GM19468 (cell line): ENCODE data around the gene SLC35C1.
"Not testable (repeated sequence)": the region's sequence is repeated elsewhere in the genome, so short reads cannot be mapped to it uniquely, and the experiment has no call there.

ENCODE experiments used
- ATAC-seq: cut with Tn5 transposase; IDR thresholded peaks from one replicate; pipeline ENCODE4 v1.9.1; 2021; ENCODE audit warnings: mild to moderate bottlenecking, moderate library complexity, moderate number of reproducible peaks; ENCODE audit not compliant: unreplicated experiment; ENCODE audit errors: extremely low read depth

SLC35C1 gene

DNA sequence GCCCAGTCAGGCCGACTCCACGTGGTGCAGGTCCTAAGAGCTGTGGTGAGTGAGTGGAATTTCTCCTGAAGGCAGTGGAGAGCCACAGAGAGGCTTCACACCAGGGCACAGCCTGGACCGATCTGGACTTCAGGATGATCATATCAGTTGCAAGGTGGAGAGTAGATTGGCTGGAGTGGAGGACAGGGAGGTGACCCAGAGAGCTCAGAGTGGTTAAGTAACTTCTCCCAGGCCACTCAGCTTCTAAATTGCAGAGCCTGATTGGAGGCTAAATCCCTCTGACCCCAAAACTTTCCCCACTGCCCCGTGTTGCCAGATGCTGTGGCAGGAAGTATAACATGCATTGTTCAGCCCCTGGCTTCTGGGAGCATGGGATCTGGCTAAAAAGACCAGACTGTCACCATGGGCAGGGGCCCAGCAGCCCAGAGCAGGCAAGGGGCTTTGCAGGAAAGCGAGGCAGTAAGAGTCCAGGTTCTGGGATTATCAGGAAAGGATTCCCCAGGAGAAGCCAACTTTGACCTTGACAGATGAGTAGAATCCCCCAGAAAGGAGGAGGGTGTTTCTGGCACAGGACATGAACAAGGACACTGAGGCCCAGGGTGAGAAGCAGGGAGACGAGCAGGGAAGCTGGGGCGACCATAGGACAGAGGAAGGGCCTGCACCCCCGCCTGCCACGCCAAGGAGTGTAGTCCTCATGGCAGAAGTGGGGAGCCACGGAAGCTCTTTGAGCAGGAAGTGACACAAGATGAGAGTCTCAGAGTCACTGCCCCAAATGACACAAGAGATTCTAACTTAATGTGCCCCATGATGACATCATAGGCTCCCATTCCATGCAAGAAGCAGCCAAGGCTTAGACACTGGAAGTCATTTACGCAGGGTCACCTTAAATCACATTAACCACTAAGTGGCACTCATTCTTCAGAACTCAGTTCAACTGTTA lies 4.8 kb downstream of the SLC35C1 start:
- ATAC-seq, result no peak

DNA sequence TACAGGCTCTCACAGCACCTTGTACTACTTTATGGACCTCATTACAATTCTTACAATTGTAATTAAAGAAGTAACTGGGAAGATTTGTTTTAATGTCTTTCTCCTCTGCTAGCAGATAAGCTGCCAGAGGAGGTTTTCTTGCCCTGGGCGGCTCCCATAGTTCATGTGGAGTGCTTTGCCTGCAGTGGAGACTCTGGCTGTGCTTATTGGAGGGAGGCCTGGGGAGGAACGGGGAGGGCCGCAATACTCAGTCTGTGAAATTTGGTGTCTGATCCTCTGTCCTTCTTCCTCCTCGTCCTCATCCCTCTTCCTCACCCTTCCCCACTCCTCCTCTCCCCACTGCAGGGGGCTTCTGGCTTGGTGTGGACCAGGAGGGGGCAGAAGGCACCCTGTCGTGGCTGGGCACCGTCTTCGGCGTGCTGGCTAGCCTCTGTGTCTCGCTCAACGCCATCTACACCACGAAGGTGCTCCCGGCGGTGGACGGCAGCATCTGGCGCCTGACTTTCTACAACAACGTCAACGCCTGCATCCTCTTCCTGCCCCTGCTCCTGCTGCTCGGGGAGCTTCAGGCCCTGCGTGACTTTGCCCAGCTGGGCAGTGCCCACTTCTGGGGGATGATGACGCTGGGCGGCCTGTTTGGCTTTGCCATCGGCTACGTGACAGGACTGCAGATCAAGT lies 5.6 kb downstream of the SLC35C1 start:
- ATAC-seq, result no peak

DNA sequence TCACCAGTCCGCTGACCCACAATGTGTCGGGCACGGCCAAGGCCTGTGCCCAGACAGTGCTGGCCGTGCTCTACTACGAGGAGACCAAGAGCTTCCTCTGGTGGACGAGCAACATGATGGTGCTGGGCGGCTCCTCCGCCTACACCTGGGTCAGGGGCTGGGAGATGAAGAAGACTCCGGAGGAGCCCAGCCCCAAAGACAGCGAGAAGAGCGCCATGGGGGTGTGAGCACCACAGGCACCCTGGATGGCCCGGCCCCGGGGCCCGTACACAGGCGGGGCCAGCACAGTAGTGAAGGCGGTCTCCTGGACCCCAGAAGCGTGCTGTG lies 6.1 kb downstream of the SLC35C1 start:
- ATAC-seq, result no peak

DNA sequence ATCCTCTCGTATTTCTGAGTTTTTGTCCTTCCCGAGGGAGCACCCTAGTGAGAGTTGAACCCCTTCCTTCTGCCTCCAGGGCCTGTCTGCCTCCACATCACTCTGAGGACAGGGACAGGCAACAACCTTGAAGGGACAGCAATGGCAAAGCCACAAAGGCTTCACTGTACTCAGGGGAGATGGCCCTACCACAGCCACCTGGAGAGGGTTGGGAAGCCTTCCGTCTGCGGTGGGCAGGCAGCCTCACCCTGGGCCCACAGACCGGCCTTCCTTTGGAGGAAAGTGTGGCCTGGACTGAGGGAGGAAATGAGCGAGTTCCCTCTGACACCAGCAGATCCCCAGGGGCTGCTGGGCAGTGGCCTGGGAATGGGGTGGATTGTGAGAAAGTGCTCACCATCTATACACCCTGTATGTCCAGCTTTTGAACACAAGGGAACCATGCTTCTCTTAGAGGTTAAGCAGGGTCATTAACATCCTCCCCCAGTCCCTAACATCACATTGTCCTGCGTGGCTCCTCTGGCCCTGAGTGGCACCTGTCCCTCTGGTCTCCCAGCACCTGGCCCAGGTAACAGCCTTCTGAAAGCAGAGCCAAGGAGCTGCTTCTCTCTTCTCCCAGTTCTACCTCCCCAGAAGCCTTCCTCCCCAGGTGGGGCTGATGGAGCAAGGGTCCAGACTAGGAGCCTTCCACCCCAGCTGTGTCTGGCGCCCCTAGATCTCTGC lies 6.8 kb downstream of the SLC35C1 start:
- no peak for ATAC-seq

DNA sequence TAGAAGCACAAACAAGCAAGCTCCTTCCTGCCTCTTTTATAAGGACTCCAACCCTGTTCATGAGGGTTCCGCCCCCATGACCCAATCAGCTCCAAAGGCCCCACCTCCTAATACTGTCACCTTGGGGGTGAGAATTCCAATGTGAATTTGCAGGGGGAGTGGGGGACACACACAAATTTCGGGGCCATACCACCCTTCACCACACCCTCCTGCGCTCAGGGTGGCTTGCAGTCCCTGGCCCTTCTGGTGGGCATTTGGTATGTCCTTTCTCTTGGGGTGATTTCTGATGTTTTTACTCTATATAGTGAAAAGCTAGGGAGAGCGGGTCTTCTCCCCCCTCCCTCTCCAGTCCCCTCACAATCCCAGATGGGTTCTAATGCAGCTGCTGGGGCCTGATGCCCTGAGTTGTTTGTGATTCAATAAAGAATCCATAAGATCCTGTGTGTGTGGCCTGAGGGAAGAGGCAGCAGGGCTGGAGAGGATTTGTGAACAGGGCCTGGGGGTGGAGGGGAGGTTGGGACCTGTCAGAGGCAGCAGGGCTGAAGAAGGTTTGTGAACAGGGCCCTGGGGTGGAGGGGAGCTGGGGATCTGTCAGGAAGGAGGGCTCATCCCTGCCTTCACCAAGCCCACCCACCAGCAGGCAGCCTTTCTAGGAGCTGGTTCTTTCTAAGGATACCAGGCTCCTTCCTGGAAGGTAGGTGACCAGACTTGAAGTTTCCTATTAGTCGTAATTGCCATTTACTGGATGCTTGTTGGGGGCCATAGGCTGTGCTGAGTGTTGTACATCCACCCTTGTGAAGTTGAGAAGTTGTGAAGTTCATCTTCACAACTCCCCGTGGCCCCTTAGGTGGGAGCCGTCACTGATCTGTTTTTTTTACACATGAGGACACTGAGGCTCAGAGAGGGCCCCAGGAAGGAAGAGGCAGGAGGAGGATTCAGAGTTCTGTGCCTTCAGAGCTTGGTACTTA lies 7.9 kb downstream of the SLC35C1 start:
- ATAC-seq, result no peak

DNA sequence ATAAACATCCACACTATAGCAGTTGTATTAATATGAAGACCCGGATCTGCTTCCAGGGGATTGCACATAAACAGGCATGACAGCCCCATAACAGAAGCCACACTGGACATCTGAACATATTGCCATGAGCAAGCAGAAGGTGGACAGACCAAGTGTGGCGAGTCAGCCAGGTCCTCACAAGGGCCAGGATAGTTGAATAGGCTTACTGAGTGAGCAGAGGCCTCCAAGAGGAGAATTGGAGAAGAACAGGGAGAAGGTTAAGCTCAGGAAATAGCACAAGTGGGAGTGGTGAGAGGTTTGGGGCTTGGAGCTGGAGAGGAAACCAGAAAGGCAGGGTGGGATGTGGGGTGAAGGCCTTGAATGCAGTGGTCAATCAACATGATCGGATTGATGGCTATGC lies 10.8 kb downstream of the SLC35C1 start:
- ATAC-seq, result no peak

DNA sequence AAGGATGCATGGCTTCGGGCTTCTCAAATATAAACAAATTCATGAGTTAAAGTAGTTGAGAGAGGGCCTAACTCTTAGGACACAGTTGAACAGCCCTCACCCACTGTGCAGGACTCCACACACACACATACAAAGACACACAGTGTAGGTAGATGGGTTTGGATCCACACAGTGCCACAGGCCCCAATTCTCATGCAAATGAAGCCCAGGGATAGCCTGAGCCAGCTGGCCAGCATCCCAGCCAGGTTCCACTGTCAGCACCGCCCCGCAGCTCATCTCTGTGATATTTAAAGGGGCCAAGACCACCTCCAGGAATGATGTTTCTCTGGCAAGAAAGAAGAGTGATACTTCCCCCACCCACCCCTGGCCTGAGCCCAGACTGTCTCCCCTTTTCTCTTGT lies 11.7 kb downstream of the SLC35C1 start:
- no peak for ATAC-seq

DNA sequence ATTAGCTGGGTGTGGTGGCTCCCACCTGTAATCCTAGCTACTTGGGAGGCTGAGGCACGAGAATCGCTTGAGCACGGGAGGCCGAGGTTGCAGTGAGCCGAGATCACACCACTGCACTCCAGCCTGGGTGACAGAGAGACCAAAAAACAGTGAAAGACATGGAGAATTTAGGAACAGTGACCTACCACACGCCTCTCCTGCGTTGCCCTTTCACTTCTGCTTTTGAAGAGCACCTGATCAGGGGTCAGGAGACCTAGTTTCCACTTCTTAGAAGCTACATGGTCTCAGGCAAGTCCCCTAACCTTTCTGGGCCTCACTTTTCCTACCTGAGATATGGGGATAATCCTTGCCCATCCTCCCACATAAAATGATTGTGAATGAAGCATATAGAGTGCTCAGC lies 12.2 kb downstream of the SLC35C1 start:
- no peak for ATAC-seq

DNA sequence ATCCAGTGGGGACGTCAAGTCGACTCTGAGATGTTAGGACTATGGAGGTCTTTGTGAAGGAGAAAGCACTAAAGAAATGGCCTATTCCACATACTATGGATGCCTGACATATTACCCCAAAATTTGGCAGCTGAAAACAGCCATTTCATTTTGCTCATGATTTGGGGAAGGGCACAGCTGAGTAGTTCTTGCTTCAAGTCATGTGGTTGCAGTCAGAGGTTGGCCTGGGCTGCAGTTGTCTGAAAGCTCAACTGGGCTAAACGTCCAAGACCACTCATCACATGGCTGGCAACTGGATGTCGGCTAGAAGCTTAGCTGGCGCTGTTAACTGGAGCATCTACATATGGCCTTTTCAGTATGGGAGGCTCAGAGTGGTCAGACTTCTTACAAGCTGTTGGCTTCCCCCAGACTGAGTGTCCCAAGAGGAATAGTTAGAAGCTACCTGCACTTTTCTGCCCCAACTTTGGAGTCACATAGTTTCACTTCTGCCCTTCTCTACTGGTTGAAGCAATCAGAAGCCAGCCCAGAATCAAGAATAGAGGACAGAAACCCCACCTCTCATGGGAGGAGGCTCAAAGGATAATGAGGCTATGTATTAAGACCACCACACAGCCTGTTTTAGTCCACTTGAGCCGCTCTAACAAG lies 14.1 kb downstream of the SLC35C1 start:
- no peak for ATAC-seq

DNA sequence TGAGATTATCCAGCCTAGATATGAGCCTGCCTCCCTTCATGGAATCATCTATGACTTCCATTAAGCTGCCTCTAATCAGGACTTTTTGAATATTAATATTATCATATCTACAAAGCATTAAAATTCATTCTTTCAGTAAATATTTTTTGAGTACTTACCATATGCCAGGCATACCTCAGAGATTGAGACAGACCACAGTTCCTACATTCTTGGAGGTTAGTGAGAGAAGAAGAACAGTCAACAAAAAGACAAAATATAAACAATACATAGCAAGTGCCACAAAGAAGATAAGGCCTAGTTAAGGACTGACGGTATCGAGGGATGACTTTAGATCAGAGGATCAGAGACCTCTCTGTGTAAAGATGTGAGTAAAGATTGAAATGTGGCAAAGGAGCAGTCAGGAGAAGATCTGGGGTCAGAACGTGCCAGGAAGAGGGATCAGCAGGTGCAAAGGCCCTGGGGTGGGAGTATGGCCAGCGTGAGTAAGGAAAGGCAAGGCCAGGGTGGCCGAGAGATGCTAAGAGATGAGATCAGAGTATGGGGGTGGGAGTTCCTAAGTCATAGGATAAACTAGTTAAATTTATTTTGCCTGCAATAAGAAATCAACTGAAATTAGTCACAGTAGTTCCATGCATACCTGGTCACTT lies 15.4 kb downstream of the SLC35C1 start:
- ATAC-seq, result no peak

DNA sequence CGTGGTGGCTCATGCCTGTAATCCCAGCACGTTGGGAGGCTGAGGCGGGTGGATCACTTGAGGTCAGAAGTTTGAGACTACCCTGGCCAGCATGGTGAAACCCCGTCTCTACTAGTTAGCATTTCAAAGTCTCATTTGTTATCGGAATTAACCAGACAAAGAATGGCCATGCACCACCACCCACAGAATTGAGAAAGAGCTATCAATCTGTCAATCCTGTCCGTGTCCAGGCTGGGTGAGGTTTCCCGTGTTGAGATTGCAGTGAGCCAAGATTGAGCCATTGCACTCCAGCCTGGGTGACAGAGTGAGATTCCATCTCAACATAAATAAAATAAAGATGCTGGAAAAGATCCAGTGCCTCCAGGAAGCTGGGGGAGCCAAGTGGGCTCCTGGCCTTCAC lies 21.5 kb downstream of the SLC35C1 start:
- ATAC-seq, result not testable (repeated sequence)

DNA sequence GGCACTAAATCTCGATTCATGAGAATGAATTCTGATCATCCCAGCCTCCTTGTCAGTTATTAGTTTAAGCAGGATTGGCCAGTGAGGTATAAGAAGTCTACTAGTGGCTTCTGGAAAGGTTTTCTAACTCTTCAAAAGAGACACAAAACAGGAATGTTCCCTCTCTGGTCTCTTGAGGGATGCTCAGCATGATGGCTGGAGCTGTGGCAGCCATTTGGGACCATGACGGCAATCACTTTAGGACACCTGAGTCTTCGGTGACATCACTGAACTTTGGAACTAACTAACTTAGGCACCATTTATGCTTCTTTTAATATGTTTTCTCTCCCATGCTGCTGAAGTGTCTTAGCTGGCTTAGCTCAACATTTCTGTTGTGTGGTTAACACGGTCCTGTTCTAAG lies 22.2 kb downstream of the SLC35C1 start:
- ATAC-seq, result no peak

DNA sequence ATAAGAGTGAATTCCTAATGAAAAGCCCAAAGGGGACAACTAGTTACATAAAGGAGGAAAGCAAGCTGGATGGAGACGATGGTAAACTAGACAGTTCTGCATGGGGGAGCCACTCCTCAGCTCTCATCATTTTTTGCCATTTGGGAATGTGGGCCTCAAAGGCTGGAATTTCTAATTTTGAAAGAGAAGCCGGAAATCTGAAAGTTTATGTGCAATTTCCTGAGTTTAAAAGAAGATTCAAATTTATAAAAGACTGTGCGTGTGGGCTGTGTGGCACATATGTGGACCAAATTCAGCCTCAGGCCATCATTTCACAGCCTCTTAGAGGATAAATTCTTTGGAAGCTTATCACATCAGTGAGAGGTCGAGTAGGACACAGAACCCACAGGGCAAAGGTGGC lies 24.0 kb downstream of the SLC35C1 start:
- ATAC-seq, result no peak

DNA sequence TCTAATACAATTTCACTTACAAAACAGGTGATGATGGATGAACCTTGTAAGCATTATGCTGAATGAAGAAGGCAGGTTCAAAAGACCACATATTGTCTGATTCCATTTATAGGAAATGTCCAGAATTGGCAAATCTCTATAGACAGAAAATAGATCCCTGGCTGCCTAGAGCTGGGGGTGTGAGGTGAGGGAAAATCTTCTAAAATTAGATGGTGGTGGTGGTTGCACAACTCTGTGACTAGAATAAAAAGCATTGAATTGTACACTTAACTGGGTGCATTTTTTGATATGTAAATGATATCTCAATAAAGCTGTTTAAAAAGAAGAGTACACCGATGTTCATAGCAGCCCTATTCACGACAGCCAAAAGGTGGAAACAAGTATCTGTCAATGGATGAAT lies 25.6 kb downstream of the SLC35C1 start:
- no peak for ATAC-seq

DNA sequence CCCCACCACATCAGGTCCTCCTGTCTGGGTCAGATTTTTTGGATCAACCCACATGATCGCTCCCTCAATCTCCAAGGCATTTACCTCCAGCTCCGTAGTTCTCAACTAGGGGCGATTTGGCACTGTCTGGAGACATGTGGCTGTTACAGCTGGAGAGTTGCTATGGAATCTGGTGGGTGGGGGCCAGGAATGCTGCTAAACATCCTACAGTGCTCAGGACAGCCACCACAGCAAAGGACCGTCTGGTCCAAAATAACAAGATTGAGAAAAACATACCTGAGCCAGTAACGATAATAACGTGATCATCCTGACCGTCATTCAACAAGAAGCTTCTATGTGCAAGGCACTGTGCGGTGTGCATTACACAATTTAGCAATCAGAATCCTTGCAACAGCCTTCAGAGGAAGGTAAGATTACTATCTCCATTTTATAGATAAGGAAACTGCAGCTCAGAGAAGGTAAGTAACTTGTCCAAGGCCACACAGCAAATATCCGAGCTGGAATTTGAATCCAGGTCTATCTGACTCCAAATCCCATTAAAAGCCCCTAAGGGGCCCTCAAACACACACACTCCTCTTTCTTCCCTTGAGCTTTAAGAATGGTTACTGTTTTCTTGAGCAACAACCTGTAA lies 28.0 kb downstream of the SLC35C1 start:
- no peak for ATAC-seq

DNA sequence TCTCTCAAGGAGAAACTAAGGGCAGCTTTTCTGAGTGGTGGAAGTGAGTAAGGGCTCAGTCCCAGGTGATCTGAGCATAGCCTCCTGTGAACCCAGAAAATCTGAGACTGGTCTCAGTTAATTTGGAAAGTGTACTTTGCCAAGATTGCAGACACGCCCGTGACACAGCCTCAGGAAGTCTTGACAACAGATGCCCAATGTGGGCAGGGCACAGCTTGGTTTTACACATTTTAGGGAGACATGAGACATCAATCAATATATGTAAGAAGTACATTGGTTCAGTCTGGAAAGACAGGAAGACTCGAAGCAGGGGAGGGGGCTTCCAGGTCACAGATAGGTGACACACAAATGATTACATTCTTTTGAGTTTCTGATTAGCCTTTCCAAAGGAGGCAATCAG lies 28.8 kb downstream of the SLC35C1 start:
- no peak for ATAC-seq

DNA sequence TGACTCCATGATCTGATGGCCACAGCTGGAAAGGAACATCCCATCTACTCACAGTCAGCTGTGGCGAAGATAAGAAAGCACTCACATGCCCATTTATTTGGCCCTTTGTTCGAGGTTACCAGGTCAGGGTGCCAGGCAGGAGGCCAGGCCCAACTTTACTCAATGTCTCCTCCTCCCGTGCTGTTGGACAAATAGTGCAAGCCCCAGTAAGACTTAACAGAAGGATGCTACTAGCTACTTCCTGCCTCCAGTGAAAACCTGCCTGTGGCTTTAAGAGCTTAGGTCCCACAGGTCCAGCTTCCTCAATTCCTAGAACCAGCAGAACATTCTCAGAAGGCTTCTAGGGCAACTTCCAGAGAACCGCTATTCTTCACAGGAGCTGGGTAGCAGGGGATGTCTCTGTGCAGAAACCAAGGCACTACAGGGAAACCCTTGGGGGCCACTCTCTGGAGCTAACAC lies 29.4 kb downstream of the SLC35C1 start:
- no peak for ATAC-seq

DNA sequence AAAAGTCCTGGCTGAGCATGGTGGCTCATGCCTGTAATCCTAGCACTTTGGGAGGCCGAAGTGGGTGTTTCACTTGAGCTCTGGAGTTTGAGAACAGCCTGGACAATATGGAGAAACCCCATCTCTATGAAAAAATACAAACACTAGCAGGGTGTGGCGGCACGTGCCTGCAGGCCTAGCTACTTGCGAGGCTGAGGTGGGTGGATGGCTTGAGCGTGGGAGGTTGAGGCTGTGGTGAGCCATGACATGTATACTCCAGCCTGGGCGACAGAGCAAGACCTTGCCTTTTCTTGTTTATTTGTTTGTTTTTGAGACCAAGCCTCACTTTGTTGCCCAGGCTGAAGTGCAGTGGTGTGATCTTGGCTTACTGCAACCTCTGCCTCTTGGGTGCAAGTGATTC lies 34.3 kb downstream of the SLC35C1 start:
- no peak for ATAC-seq
